Memory B cell (primary cell): ENCODE measurements around the gene RUNX2.

ENCODE experiments used
- ATAC-seq: fragments of 150-1000 bp; cut with Tn5 transposase; 2 replicates; pipeline ENCODE4 v1.10.0; 2021; ENCODE audit warnings: low read depth, mild to moderate bottlenecking, moderate library complexity
- DNase-seq, 2 donors: peaks; one replicate each; pipeline ENCODE4 v3.0.0; 2022; ENCODE audit warnings: low spot score in 2 of 2
- H3K27ac Mint-ChIP-seq: one replicate; pipeline ENCODE4 v1.8.0; 2022; ENCODE audit warnings: mild to moderate bottlenecking, moderate library complexity, mixed read lengths
- H3K27me3 Mint-ChIP-seq: one replicate; pipeline ENCODE4 v1.8.0; 2022; ENCODE audit warnings: mixed read lengths
- H3K36me3 Mint-ChIP-seq: one replicate; pipeline ENCODE4 v1.8.0; 2022; ENCODE audit warnings: mild to moderate bottlenecking, mixed read lengths
- H3K4me1 Mint-ChIP-seq: one replicate; pipeline ENCODE4 v1.8.0; 2022; ENCODE audit warnings: mixed read lengths
- H3K4me3 Mint-ChIP-seq: one replicate; pipeline ENCODE4 v1.8.0; 2022; ENCODE audit warnings: mild to moderate bottlenecking, moderate library complexity, mixed read lengths
- H3K9me3 Mint-ChIP-seq: one replicate; pipeline ENCODE4 v1.8.0; 2022; ENCODE audit warnings: mixed read lengths

Gene RUNX2

DNA sequence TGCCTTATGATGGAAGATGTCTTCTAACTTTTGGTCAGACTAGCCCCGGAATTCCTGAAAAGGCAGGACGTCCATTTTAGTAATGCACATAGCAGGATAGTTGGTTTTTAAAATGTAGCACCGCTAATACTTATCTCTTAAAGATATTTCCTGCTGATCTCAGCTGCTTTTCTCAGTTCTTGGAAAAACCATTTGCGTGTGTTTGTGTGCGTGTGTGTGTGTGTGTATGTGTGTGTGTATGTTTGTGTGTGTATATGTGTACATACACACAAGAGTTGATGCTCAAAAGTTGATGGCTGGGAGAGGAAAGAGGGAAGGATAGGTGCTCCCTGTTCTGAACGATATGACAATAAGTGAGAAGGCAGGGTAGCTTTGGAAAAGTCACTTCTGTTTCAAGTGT, 111.3 kb downstream of the RUNX2 start:
- Mint-ChIP-seq H3K36me3 (no peaks in the 10 kb centered on the region), H3K9me3 (no peaks in the 10 kb centered on the region), H3K4me1 (no peaks in the 10 kb centered on the region), H3K27me3 (peaks cover 4% of the 10 kb centered on the region), H3K4me3 (no peak overlapping the region), H3K27ac (no peak overlapping the region)
- DNase-seq (no peak), ATAC-seq (no peak)

DNA sequence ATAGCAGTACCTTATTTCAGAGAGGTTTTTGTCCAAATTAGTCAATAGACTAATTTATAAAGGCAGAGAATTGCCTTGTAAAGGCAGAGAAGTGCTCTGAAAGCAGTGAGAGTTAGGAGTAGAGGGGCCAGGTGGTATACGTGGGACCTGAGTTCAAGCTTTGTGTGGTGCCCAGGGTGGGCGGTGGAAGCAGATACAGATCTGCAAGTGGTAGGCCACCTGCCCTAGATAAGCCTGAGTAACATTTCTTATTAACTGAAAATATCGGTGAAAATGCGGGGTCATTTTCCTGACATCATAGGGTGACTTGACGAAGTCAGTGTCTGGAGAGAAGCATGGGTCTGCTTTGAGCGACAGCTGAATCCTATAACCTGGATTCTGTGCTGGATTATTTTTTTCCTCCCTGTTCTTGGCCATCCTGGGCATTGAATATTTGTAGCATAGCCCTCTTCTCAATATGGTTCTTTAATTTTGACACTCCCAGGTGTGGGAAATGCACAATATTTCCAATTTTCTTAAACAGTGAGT, 111.8 kb downstream of the RUNX2 start:
- no peak overlapping the region for H3K4me3 Mint-ChIP-seq
- ATAC-seq, result no peak
- H3K36me3 Mint-ChIP-seq, result no peaks in the 10 kb centered on the region
- H3K27ac Mint-ChIP-seq, result no peak overlapping the region
- H3K27me3 Mint-ChIP-seq, result peaks cover 4% of the 10 kb centered on the region
- no peaks in the 10 kb centered on the region for H3K4me1 Mint-ChIP-seq
- no peak for DNase-seq
- no peaks in the 10 kb centered on the region for H3K9me3 Mint-ChIP-seq

DNA sequence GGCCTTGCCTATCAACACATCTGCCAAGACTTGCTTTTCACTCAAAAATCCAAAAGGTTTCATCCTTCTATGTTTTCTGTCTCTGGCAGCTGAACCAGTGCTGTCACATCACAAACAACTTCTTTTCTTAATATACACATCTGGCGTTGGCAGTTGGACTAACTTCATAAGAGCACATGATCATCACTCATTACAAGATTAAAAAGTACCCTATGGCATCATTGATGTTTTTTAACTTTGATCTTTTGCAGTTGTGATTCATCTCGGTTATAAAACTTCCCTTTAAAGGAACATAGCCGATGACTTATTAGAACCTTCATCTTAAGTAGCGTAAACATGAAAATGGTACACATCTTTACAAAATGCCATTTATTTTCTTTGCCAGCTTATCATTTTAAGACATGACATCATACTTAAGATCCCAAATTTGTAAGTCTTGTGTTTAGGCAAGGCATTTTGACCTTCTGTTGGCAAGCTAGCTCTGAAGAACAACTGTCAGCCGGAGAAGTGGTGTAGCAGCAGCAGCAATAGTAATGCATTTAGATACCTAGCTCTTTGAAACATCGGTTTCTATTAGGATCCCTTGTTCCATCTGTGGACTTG, 113.8 kb downstream of the RUNX2 start:
- Mint-ChIP-seq H3K4me3 (no peak overlapping the region), H3K9me3 (no peaks in the 10 kb centered on the region), H3K4me1 (no peaks in the 10 kb centered on the region), H3K36me3 (no peaks in the 10 kb centered on the region), H3K27ac (no peak overlapping the region), H3K27me3 (peaks cover 4% of the 10 kb centered on the region)
- ATAC-seq (no peak), DNase-seq (no peak)

DNA sequence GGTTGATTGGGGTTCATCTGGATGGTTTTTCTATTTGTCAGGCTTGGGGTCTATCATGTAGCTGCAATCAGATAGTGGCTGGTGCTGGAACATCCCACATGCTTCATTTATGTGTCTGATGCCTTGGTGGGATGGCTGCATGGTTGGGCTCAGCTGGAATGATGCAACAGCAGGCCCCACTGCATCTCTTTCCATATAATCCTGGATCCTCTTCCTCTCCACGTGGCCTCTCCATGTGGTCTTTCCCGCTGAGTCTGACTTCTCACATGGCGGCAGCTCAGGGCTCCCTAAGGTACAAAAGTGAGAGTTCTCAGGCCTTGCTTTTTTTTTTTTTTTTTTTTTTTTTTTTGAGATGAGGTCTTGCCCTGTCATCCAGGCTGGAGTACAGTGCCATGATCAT, 114.6 kb downstream of the RUNX2 start:
- Mint-ChIP-seq H3K36me3 (no peaks in the 10 kb centered on the region), H3K4me1 (no peaks in the 10 kb centered on the region), H3K27me3 (peaks cover 4% of the 10 kb centered on the region), H3K27ac (no peak overlapping the region), H3K4me3 (no peak overlapping the region), H3K9me3 (no peaks in the 10 kb centered on the region)
- ATAC-seq (no peak), DNase-seq (no peak)

DNA sequence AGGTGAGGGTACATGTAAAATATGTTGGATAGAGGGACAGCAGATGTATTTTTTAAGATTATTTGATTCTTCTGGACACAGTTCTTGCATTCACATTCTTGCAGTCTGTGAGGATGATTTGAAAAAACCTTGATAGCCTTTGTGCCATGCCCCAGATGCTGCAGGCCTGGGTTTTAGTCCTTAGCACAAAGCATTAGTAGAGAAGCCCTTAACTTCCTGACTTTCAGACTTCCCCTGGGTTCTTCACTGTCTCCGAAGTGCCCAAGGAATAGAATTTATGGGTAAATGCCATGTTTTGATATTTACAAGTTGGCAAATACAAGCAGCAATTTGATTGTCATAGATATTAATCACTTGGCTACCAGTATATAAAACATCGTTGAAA, 117.2 kb downstream of the RUNX2 start:
- no peaks in the 10 kb centered on the region for H3K9me3 Mint-ChIP-seq
- no peak overlapping the region for H3K4me3 Mint-ChIP-seq
- peaks cover 3% of the 10 kb centered on the region for H3K27me3 Mint-ChIP-seq
- no peak for ATAC-seq
- no peak for DNase-seq
- no peaks in the 10 kb centered on the region for H3K4me1 Mint-ChIP-seq
- H3K36me3 Mint-ChIP-seq, result no peaks in the 10 kb centered on the region
- H3K27ac Mint-ChIP-seq, result no peak overlapping the region

DNA sequence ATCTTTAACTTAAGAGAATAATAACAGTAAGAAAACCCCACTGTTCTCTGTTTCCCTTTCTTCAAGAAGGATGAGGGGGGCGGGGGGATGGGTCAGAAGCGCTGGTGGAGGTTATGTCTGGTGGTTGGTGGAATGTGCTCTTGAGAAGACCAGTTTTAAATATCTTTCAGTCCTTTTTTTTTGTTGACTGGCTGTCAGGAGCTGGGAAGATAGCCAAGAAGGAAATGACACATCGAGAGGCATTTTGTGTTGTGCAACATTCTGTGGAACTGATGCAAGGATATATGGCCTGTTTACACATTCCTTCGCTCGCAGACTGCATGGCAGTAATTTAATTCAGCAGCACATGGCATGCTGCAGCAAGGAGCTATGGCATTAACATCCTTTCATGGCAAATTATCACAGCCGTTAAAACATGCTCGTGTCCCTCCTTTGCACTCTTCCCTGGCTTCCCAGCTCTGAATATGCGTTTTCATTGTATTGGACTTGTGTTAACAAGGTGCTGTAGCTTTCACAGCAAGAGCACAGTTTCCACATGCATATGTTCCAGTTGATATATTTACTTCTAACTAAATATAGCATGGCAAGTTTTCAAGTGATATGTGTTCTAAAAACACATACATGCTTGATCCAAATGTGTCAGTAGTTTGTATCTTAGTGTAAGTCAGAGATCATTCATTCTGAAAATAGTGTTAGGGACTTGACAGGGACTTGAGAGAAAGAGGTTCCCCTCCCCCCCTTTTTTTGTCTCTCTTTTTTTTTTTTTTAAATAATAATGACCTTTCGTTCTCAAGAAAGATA, 117.8 kb downstream of the RUNX2 start:
- peaks cover 3% of the 10 kb centered on the region for H3K27me3 Mint-ChIP-seq
- DNase-seq (no peak), ATAC-seq (no peak)
- no peaks in the 10 kb centered on the region for H3K9me3 Mint-ChIP-seq
- H3K4me1 Mint-ChIP-seq, result no peaks in the 10 kb centered on the region
- H3K27ac Mint-ChIP-seq, result no peak overlapping the region
- H3K4me3 Mint-ChIP-seq, result no peak overlapping the region
- no peaks in the 10 kb centered on the region for H3K36me3 Mint-ChIP-seq

DNA sequence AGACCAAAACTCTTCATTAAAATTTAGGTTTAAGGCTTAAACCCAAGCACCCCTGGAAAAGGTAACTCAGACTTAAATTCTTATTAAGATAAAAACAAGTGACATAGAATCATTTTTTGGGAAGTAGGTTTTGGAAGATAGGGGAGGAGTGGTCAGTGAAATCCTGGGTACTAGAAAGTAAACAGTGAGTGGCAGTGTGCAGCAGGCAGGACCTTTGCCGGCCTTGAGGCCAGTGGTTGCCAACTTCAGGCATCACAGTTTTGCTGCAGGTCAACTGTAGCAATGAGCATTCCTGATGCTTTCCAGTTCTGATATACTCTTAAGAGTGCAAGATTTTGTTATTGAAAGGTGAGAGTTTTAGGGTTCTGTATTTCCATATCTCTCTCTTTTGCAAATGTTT, 118.9 kb downstream of the RUNX2 start:
- H3K4me1 Mint-ChIP-seq, result no peaks in the 10 kb centered on the region
- no peak overlapping the region for H3K27ac Mint-ChIP-seq
- H3K27me3 Mint-ChIP-seq, result peaks cover 3% of the 10 kb centered on the region
- DNase-seq (no peak), ATAC-seq (no peak)
- no peaks in the 10 kb centered on the region for H3K9me3 Mint-ChIP-seq
- H3K36me3 Mint-ChIP-seq, result no peaks in the 10 kb centered on the region
- no peak overlapping the region for H3K4me3 Mint-ChIP-seq

DNA sequence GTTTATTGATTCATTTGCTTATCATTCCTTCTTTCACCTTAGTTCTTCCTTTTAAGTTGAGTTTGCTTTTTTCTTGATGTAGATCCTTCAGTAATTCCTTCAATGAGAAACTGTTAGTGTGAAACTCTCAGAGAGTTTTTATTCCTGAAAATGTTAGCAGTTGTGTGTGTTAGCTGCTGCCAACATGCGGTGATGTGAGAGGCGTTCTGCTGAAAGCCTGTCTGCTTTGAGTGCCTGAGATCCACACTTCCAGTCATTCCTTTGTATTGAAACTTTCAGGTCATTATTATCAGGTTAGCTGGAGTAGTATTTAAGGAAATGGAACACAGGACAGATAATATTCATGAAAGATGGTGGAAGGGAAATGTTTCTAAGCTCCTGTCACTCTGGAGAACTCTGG, 119.6 kb downstream of the RUNX2 start:
- no peak for DNase-seq
- no peak overlapping the region for H3K4me3 Mint-ChIP-seq
- peaks cover 3% of the 10 kb centered on the region for H3K27me3 Mint-ChIP-seq
- H3K9me3 Mint-ChIP-seq, result no peaks in the 10 kb centered on the region
- ATAC-seq, result no peak
- no peaks in the 10 kb centered on the region for H3K36me3 Mint-ChIP-seq
- H3K4me1 Mint-ChIP-seq, result no peaks in the 10 kb centered on the region
- no peak overlapping the region for H3K27ac Mint-ChIP-seq

DNA sequence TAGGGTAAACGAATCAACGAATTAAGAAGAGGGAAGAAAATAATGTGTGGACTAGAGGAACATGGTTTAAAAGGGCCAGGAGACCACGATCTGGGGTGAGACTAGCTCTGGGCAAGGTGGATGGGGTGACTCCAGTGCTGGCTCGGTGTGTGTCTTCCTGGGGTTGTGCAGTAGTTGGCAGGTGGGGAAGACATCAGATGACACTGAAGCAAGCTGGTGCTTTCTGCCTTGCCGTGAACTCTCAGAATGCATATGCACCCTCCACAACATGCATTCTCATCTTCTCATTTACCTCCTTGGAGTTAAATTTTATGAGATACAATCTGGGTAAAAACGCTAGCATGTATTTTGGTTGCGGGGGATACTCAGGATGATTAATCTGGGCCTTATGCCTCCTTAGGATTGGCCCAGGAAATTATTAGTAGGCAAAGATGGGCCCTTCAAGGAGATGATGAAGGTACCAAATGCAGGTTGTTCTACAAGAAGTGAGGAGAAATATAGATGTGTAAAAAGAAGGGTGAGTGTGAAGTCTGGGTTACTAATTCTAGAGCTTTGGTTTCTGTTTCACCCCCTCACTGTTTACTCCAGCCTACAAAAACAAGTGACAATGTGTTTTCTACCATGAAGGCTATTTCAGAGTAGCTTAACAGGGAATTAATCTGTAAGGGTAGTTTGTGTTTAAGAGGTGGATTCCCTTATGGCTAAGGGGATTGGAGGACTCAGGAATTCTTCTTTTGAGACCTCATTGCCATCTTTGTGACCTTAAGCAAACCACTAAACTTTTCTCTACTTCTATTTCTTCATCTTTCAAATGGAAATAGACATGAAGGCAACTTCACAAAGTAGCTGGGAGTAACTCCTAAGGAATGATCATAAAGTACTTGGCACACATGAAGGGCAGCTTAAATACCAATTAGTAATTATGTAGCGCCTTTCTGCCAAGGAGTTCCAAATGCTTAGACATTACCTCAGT, 120.6 kb downstream of the RUNX2 start:
- Mint-ChIP-seq H3K27ac (no peak overlapping the region), H3K36me3 (no peaks in the 10 kb centered on the region), H3K9me3 (no peaks in the 10 kb centered on the region), H3K27me3 (peaks cover 3% of the 10 kb centered on the region), H3K4me1 (no peaks in the 10 kb centered on the region), H3K4me3 (no peak overlapping the region)
- DNase-seq, result no peak
- ATAC-seq, result no peak

DNA sequence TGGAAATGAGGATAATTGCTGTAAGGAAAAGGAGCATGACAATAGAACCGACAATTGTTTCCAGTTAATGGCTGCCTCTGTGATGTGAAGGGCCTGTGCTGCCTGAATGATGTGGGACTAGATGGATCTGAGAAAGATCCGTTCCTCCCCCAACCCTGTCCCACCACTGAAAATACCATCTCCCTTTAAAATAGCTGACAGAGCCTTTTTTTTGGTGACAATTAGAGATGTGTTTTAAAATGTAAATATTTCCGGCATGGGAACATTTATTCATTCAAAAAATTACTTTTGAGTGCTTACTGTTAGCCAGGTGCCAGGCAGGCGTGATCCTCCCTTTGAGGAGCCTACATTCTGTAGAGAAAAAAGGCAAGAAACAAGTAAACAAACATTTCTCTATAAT, 122.0 kb downstream of the RUNX2 start:
- Mint-ChIP-seq H3K4me3 (no peak overlapping the region), H3K36me3 (no peaks in the 10 kb centered on the region), H3K27me3 (peaks cover 3% of the 10 kb centered on the region), H3K4me1 (no peaks in the 10 kb centered on the region), H3K27ac (no peak overlapping the region), H3K9me3 (no peaks in the 10 kb centered on the region)
- no peak for ATAC-seq
- no peak for DNase-seq

DNA sequence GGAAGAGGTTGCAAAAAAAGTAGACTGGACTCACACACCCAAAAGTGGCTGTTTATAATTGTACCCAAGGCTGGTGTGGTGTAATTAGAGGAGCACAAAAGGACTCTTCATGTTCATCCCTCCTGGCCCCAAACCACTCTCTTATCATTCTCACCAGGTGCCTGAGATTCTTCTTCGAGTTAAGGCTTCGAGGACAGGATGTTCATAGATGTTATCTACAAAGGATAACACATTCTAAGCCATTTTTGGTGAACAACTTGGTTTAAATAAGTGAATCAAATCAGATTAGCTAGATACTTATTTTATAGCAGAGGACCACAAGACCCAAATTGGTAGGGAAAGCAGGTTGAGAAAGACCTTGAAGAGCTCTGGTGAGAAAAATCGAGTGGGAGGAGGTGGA, 122.7 kb downstream of the RUNX2 start:
- H3K4me1 Mint-ChIP-seq, result no peaks in the 10 kb centered on the region
- no peaks in the 10 kb centered on the region for H3K9me3 Mint-ChIP-seq
- H3K27me3 Mint-ChIP-seq, result peaks cover 3% of the 10 kb centered on the region
- H3K36me3 Mint-ChIP-seq, result no peaks in the 10 kb centered on the region
- no peak for ATAC-seq
- no peak for DNase-seq
- H3K4me3 Mint-ChIP-seq, result no peak overlapping the region
- no peak overlapping the region for H3K27ac Mint-ChIP-seq

DNA sequence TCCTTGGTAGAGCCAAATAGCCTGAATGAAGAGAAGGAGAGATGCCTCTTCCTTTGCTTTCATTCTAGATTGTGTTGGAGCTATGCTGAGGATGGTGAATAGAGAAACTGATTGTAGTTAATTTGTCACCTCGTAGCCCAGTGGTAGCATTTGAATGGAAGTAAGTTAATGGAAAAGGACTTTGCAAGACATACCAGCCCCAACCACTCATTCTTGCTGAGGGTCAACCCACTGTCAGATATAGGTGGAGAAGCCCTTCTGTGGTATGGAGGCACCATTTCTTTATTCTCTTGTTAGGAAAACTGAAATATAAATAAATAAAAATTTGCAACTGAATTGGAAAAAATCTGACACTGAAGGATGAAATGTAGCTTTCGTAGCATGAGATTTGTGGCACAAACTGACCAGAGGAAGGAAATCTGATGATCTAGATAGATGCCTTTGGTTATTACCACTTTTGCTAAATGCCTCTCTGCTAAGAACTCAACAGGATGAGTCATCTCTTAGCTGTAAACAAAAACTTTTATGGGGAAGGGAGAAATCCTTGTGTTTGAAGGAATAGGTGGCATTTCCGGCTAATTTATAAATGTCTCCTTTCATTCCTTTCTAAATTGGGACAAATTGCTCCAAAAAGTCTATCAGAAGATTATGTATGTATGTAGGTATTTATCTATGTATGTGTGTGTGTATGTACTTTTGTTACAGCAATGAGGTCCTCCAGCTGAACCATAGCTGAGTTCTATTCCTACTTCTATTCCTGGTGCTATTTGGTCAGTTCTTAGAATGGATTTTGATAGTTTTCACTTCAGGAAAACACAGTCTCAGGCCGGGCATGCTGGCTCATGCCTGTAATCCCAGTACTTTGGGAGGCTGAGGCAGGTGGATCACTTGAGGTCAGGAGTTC, 126.1 kb downstream of the RUNX2 start:
- DNase-seq (no peak), ATAC-seq (no peak)
- no peaks in the 10 kb centered on the region for H3K9me3 Mint-ChIP-seq
- no peaks in the 10 kb centered on the region for H3K36me3 Mint-ChIP-seq
- H3K4me3 Mint-ChIP-seq, result no peak overlapping the region
- no peak overlapping the region for H3K27ac Mint-ChIP-seq
- H3K27me3 Mint-ChIP-seq, result no peaks in the 10 kb centered on the region
- no peaks in the 10 kb centered on the region for H3K4me1 Mint-ChIP-seq

DNA sequence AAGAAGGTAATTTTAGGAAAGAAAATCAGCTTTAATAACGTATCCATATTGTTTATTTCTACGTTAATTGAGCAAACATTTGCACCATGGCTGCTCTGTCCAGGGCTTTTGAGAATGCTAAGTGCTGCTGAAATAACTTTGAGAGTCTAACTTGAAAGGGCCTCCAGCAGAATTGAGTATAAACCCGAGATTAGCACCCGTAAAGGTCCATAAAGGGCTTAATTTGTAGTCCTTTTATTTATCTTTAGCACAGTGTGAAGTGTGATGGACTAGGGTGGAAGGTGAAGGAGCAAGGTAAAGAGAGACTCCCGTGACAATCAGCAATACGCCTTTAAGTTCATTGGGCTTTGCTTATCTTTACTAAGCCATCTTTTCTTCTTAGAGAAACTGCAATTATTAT, 127.3 kb downstream of the RUNX2 start:
- Mint-ChIP-seq H3K27me3 (no peaks in the 10 kb centered on the region), H3K4me3 (no peak overlapping the region), H3K36me3 (no peaks in the 10 kb centered on the region), H3K9me3 (no peaks in the 10 kb centered on the region), H3K4me1 (no peaks in the 10 kb centered on the region), H3K27ac (no peak overlapping the region)
- DNase-seq (no peak), ATAC-seq (no peak)
